HEK293T (cell line): ENCODE results near the gene IRAK2.

Experiments used
- ARNT ChIP-seq: fragments of 450-650 bp; IDR thresholded peaks from 2 replicates; pipeline ENCODE4 v1.6.1; 2017; ENCODE audit warnings: mild to moderate bottlenecking
- BHLHE40 ChIP-seq: fragments of 450-650 bp; IDR thresholded peaks from 2 replicates; pipeline ENCODE4 v1.6.1; 2016; ENCODE audit warnings: mild to moderate bottlenecking, moderate library complexity, borderline replicate concordance
- CTBP1 ChIP-seq: fragments of 450-650 bp; IDR thresholded peaks from 2 replicates; pipeline ENCODE4 v1.6.1; 2016; ENCODE audit warnings: borderline replicate concordance
- FOXA1 ChIP-seq: fragments of 450-650 bp; IDR thresholded peaks from 2 replicates; pipeline ENCODE4 v1.6.1; 2016; ENCODE audit warnings: mild to moderate bottlenecking
- FOXK2 ChIP-seq: fragments of 450-650 bp; IDR thresholded peaks from 2 replicates; pipeline ENCODE4 v1.6.1; 2016; ENCODE audit warnings: mild to moderate bottlenecking
- FOXM1 ChIP-seq: fragments of 450-650 bp; IDR thresholded peaks from 2 replicates; pipeline ENCODE4 v1.6.1; 2017; ENCODE audit warnings: mild to moderate bottlenecking, borderline replicate concordance
- HDGF ChIP-seq: fragments of 450-650 bp; IDR thresholded peaks from 2 replicates; pipeline ENCODE4 v1.6.1; 2017; ENCODE audit warnings: antibody characterized with exemption, borderline replicate concordance
- L3MBTL2 ChIP-seq: fragments of 450-650 bp; conservative IDR thresholded peaks from 2 replicates; pipeline ENCODE4 v1.6.1; 2016; ENCODE audit warnings: mild to moderate bottlenecking
- SP1 ChIP-seq: fragments of 450-650 bp; IDR thresholded peaks from 2 replicates; pipeline ENCODE4 v1.6.1; 2017
- SUZ12 ChIP-seq: fragments of 450-650 bp; IDR thresholded peaks from 2 replicates; pipeline ENCODE4 v1.6.1; 2016; ENCODE audit warnings: mild to moderate bottlenecking
- TARDBP ChIP-seq: fragments of 450-650 bp; IDR thresholded peaks from 2 replicates; pipeline ENCODE4 v1.6.1; 2016
- ZNF384 ChIP-seq: fragments of 450-650 bp; IDR thresholded peaks from 2 replicates; pipeline ENCODE4 v1.6.1; 2016

DNA sequence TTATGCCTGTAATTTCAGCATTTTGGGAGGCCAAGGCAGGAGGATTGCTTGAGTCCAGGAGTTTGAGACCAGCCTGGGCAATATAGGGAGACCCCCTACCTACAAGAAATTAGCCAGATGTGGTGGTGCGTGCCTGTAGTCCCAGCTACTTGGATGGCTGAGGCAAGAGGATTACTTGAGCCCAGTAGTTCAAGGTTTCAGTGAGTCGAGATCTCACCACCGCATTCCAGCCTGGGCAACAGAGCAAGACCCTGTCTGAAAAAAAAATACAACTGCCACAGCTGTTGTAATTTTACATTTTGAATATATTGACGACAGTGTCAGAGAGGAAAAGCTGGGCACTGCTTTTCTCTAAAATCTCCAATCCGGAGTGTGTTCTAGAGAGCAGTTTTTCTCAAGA is 104.7 kb downstream of the IRAK2 start:
- TF ChIP-seq SUZ12 (no peak), CTBP1 (no peak), TARDBP (no peak), BHLHE40 (no peak), FOXA1 (no peak), FOXM1 (no peak), FOXK2 (no peak), ARNT (no peak), SP1 (no peak), L3MBTL2 (no peak), HDGF (no peak), ZNF384 (no peak)
